ENCODE measurements around the gene PLD6. TPM values are rescaled to one million over a fixed set of nuclear protein-coding genes. Genes with fewer than 3 reads are reported as not detected.

The PLD6 gene
- total RNA-seq, 1 experiment from 2014 or later: 8.0 TPM

DNA sequence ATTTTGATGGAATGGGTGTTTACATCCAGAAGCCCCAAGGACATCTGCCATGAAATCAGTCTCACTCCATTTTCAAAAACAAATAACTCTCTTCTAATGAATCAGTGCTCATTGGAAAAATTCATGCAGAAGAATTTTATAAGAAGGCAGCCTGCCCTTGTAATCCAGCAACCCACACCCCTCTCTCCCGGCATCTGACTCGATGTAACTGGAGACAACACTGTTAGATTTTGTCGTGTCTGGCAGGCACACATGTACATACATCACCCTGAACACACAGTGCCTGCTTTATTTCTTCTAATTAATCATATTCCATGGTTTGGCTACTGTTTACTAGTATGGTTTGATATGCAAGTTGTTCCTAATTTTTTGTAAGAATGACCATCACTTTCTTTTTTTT is 11.9 kb upstream of the PLD6 start:
- H3K4me3 ChIP-seq (ENCODE audit: low read depth, low read length): no peak overlapping the region
- H3K27ac Mint-ChIP-seq (ENCODE audit: unreplicated experiment): no peak overlapping the region
- BruUV-seq (replicated peaks): no TSS peak
- ChIA-PET POLR2A (no interaction called here), CTCF (no interaction called here)
- intact Hi-C loops (cut with micrococcal nuclease; ENCODE audit: unreplicated experiment): no loop called here
- H3K9me3 ChIP-seq: no peaks in the 10 kb centered on the region
- H3K36me3 Mint-ChIP-seq (ENCODE audit: insufficient read depth, unreplicated experiment): peaks cover 72% of the 10 kb centered on the region
- H3K27me3 ChIP-seq (replicated peaks; ENCODE audit: control insufficient read depth, insufficient read depth, low read length): no peaks in the 10 kb centered on the region
- no peak overlapping the region for H3K4me3 Mint-ChIP-seq (ENCODE audit: unreplicated experiment)
- no peaks in the 10 kb centered on the region for H3K4me1 ChIP-seq
- DNase-seq: no peak
- no peaks in the 10 kb centered on the region for H3K4me1 Mint-ChIP-seq (ENCODE audit: low read depth, unreplicated experiment)
- H3K36me3 ChIP-seq (ENCODE audit: control insufficient read depth, insufficient read depth, low read length): peaks cover 9% of the 10 kb centered on the region
- H3K9me3 Mint-ChIP-seq (ENCODE audit: unreplicated experiment): no peaks in the 10 kb centered on the region
- H3K27me3 Mint-ChIP-seq (ENCODE audit: insufficient read depth, unreplicated experiment): no peaks in the 10 kb centered on the region
- TF ChIP-seq, protein P1, sequence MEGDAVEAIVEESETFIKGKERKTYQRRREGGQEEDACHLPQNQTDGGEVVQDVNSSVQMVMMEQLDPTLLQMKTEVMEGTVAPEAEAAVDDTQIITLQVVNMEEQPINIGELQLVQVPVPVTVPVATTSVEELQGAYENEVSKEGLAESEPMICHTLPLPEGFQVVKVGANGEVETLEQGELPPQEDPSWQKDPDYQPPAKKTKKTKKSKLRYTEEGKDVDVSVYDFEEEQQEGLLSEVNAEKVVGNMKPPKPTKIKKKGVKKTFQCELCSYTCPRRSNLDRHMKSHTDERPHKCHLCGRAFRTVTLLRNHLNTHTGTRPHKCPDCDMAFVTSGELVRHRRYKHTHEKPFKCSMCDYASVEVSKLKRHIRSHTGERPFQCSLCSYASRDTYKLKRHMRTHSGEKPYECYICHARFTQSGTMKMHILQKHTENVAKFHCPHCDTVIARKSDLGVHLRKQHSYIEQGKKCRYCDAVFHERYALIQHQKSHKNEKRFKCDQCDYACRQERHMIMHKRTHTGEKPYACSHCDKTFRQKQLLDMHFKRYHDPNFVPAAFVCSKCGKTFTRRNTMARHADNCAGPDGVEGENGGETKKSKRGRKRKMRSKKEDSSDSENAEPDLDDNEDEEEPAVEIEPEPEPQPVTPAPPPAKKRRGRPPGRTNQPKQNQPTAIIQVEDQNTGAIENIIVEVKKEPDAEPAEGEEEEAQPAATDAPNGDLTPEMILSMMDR (IDR thresholded peaks at IDR 0.05; ENCODE audit: insufficient read depth in 1 of 2, low read depth in 1 of 2, low read length in 1 of 2, severe bottlenecking in 1 of 2, unreplicated experiment in 1 of 2): no peak

DNA sequence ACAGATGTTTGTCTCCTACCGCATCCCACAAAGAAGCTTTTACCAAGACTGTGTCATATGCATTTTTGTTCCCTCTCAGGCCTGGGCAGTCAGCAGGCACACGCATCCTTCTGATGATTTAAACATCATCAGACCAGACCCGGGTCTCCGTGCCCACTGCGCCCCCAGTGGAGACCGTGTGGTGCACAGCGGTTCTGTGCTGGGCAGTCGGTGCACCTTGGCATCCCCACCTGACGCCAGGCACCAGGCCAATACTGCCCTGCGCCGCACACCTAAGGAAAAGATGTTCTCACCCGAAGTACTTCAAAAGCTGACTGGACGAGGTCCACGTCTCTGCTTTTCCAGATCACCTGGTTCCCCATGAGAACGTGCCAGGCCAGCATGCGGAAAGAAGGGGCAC is 10.6 kb upstream of the PLD6 start:
- TF ChIP-seq, protein P1 (IDR thresholded peaks at IDR 0.05; ENCODE audit: insufficient read depth in 1 of 2, low read depth in 1 of 2, low read length in 1 of 2, severe bottlenecking in 1 of 2, unreplicated experiment in 1 of 2): no peak
- no TSS peak for BruUV-seq (replicated peaks)
- no peaks in the 10 kb centered on the region for H3K4me1 ChIP-seq
- DNase-seq: no peak
- peaks cover 71% of the 10 kb centered on the region for H3K36me3 Mint-ChIP-seq (ENCODE audit: insufficient read depth, unreplicated experiment)
- no peaks in the 10 kb centered on the region for H3K27me3 Mint-ChIP-seq (ENCODE audit: insufficient read depth, unreplicated experiment)
- no peaks in the 10 kb centered on the region for H3K4me1 Mint-ChIP-seq (ENCODE audit: low read depth, unreplicated experiment)
- no peak overlapping the region for H3K4me3 ChIP-seq (ENCODE audit: low read depth, low read length)
- ChIA-PET POLR2A (no interaction called here), CTCF (no interaction called here)
- H3K4me3 Mint-ChIP-seq (ENCODE audit: unreplicated experiment): no peak overlapping the region
- no peak overlapping the region for H3K27ac Mint-ChIP-seq (ENCODE audit: unreplicated experiment)
- no peaks in the 10 kb centered on the region for H3K9me3 Mint-ChIP-seq (ENCODE audit: unreplicated experiment)
- peaks cover 9% of the 10 kb centered on the region for H3K36me3 ChIP-seq (ENCODE audit: control insufficient read depth, insufficient read depth, low read length)
- H3K9me3 ChIP-seq: no peaks in the 10 kb centered on the region
- H3K27me3 ChIP-seq (replicated peaks; ENCODE audit: control insufficient read depth, insufficient read depth, low read length): no peaks in the 10 kb centered on the region
- intact Hi-C loops (cut with micrococcal nuclease; ENCODE audit: unreplicated experiment): no loop called here

DNA sequence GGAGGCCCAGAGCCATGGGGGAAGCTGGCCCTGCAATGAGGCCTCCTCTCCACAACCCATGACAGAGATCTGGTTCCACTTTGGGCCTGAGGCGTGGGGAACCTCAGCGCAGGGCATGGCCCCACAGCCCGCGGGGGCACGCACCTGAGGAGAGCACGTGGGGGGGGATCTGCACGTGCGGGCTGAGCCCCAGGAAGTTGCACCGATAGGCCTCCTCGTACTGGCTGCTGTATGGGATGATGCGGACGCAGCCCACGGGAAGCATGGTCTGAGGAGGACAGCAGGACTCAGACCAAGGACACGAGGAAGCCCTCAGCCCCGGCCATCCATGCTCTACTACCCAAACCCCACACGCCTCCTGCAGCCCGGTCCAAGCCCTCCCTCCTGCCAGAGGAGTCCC is 10.1 kb upstream of the PLD6 start:
- Histone ChIP-seq H3K4me1 (no peaks in the 10 kb centered on the region), H3K36me3 (ENCODE audit: control insufficient read depth, insufficient read depth, low read length) (peaks cover 9% of the 10 kb centered on the region), H3K27me3 (replicated peaks; ENCODE audit: control insufficient read depth, insufficient read depth, low read length) (no peaks in the 10 kb centered on the region), H3K4me3 (ENCODE audit: low read depth, low read length) (no peak overlapping the region), H3K9me3 (no peaks in the 10 kb centered on the region)
- Mint-ChIP-seq H3K4me3 (ENCODE audit: unreplicated experiment) (no peak overlapping the region), H3K36me3 (ENCODE audit: insufficient read depth, unreplicated experiment) (peaks cover 71% of the 10 kb centered on the region), H3K27ac (ENCODE audit: unreplicated experiment) (no peak overlapping the region), H3K4me1 (ENCODE audit: low read depth, unreplicated experiment) (no peaks in the 10 kb centered on the region), H3K27me3 (ENCODE audit: insufficient read depth, unreplicated experiment) (no peaks in the 10 kb centered on the region), H3K9me3 (ENCODE audit: unreplicated experiment) (no peaks in the 10 kb centered on the region)
- ChIA-PET POLR2A (no interaction called here), CTCF (no interaction called here)
- BruUV-seq (replicated peaks): no TSS peak
- no peak for DNase-seq
- TF ChIP-seq, protein P1 (IDR thresholded peaks at IDR 0.05; ENCODE audit: insufficient read depth in 1 of 2, low read depth in 1 of 2, low read length in 1 of 2, severe bottlenecking in 1 of 2, unreplicated experiment in 1 of 2): no peak
- intact Hi-C loops (cut with micrococcal nuclease; ENCODE audit: unreplicated experiment): no loop called here

Data from Caco-2 (cell line).